ENCODE data around the gene RABGAP1L.
"Not testable (repeated sequence)": the region's sequence is repeated elsewhere in the genome, so short reads cannot be mapped to it uniquely, and the experiment has no call there.

RABGAP1L gene

GRCh38 chr1:174583316-174583715 lies 424.0 kb downstream of the RABGAP1L start:
- no peak overlapping the region for H3K4me3 ChIP-seq (ENCODE audit: low read depth, low read length)
- in situ Hi-C loops (cut with HindIII; ENCODE audit: low sequenced_read_pairs): no loop called here
- no peak for TF ChIP-seq CTCF (IDR thresholded peaks at IDR 0.05; ENCODE audit: low read depth, low read length, missing control alignments)
- no peak for DNase-seq (ENCODE audit: low read depth)

GRCh38 chr1:174584071-174584470 lies 424.8 kb downstream of the RABGAP1L start:
- in situ Hi-C loops (cut with HindIII; ENCODE audit: low sequenced_read_pairs): no loop called here
- TF ChIP-seq CTCF (IDR thresholded peaks at IDR 0.05; ENCODE audit: low read depth, low read length, missing control alignments): no peak

GRCh38 chr1:174588618-174589017 lies 429.3 kb downstream of the RABGAP1L start:
- in situ Hi-C loops (cut with HindIII; ENCODE audit: low sequenced_read_pairs); DNase-seq (ENCODE audit: low read depth); H3K4me3 ChIP-seq (ENCODE audit: low read depth, low read length): not testable (repeated sequence)

More at GRCh38 chr1:174584071-174584470, 424.8 kb downstream of the RABGAP1L start:
- DNase-seq (ENCODE audit: low read depth): no peak
- no peak overlapping the region for H3K4me3 ChIP-seq (ENCODE audit: low read depth, low read length)

- in situ Hi-C loops (cut with HindIII; ENCODE audit: low sequenced_read_pairs): no loop called here
- no peak overlapping the region for H3K4me3 ChIP-seq (ENCODE audit: low read depth, low read length)
- no peak for DNase-seq (ENCODE audit: low read depth)
- TF ChIP-seq CTCF (IDR thresholded peaks at IDR 0.05; ENCODE audit: low read depth, low read length, missing control alignments): no peak
These were observed 445.9 kb downstream of the RABGAP1L start for GRCh38 chr1:174605198-174605597.

- in situ Hi-C loops (cut with HindIII; ENCODE audit: low sequenced_read_pairs): no loop called here
- DNase-seq (ENCODE audit: low read depth): no peak
- H3K4me3 ChIP-seq (ENCODE audit: low read depth, low read length): no peak overlapping the region
- no peak for TF ChIP-seq CTCF (IDR thresholded peaks at IDR 0.05; ENCODE audit: low read depth, low read length, missing control alignments)
These were observed 447.2 kb downstream of the RABGAP1L start for GRCh38 chr1:174606471-174606870.

GRCh38 chr1:174617905-174618304 lies 458.6 kb downstream of the RABGAP1L start:
- DNase-seq (ENCODE audit: low read depth); in situ Hi-C loops (cut with HindIII; ENCODE audit: low sequenced_read_pairs); H3K4me3 ChIP-seq (ENCODE audit: low read depth, low read length): not testable (repeated sequence)

- TF ChIP-seq CTCF (IDR thresholded peaks at IDR 0.05; ENCODE audit: low read depth, low read length, missing control alignments): no peak
- in situ Hi-C loops (cut with HindIII; ENCODE audit: low sequenced_read_pairs): no loop called here
- no peak overlapping the region for H3K4me3 ChIP-seq (ENCODE audit: low read depth, low read length)
- DNase-seq (ENCODE audit: low read depth): no peak
These were observed 464.2 kb downstream of the RABGAP1L start for GRCh38 chr1:174623324-174624035.
